Calu3 (cell line): ENCODE measurements around the gene CAMSAP1. TPM values are rescaled to one million over a fixed set of nuclear protein-coding genes. Genes with fewer than 3 reads are reported as not detected.

Source experiments
- BruUV-seq: library from RNA; stranded (reverse); fragments of 400-500 nt; replicated peaks from 2 replicates; lab custom pipeline; 2021; lab: Mats Ljungman, UMichigan
- CTCF ChIA-PET: fragments of 300-600 bp; sonication (Branson Sonifier 250); formaldehyde crosslinking; loops from one replicate; lab custom pipeline; 2022; ENCODE audit warnings: antibody characterized with exemption; lab: Charles Lee
- DNase-seq: peaks from one replicate; pipeline ENCODE4 v3.0.0; 2022
- H3K27ac Mint-ChIP-seq: one replicate; pipeline ENCODE4 v1.8.0; 2022; ENCODE audit warnings: mixed read lengths; ENCODE audit not compliant: unreplicated experiment
- H3K27me3 Mint-ChIP-seq: one replicate; pipeline ENCODE4 v1.8.0; 2022; ENCODE audit warnings: mixed read lengths; ENCODE audit not compliant: unreplicated experiment
- H3K36me3 Mint-ChIP-seq: one replicate; pipeline ENCODE4 v1.8.0; 2022; ENCODE audit warnings: mild to moderate bottlenecking, moderate library complexity, mixed read lengths; ENCODE audit not compliant: insufficient read depth, unreplicated experiment
- H3K4me1 Mint-ChIP-seq: one replicate; pipeline ENCODE4 v1.8.0; 2022; ENCODE audit warnings: mild to moderate bottlenecking, low read depth, mixed read lengths; ENCODE audit not compliant: unreplicated experiment
- H3K4me3 Mint-ChIP-seq: one replicate; pipeline ENCODE4 v1.8.0; 2022; ENCODE audit warnings: mild to moderate bottlenecking, low read depth, moderate library complexity, mixed read lengths; ENCODE audit not compliant: unreplicated experiment
- H3K9me3 Mint-ChIP-seq: one replicate; pipeline ENCODE4 v1.8.0; 2022; ENCODE audit warnings: low read depth, mixed read lengths; ENCODE audit not compliant: unreplicated experiment
- intact Hi-C: fragments of 100-400 bp; cut with micrococcal nuclease; formaldehyde crosslinking; loops from one replicate; pipeline ENCODE4 v1.10.0; 2022; ENCODE audit not compliant: unreplicated experiment
- total RNA-seq: library from RNA; stranded (reverse); gene quantifications from 2 replicates; pipeline ENCODE4 v1.2.3, GENCODE V29; 2022
- TF ChIP-seq, protein P1 (sequence below): fragments of 200-600 bp; IDR thresholded peaks from one replicate; pipeline ENCODE4 v1.8.0; 2022; ENCODE audit warnings: antibody characterized with exemption; ENCODE audit not compliant: unreplicated experiment

CAMSAP1 gene
- total RNA-seq, 1 experiment from 2014 or later: 28.1 TPM

DNA sequence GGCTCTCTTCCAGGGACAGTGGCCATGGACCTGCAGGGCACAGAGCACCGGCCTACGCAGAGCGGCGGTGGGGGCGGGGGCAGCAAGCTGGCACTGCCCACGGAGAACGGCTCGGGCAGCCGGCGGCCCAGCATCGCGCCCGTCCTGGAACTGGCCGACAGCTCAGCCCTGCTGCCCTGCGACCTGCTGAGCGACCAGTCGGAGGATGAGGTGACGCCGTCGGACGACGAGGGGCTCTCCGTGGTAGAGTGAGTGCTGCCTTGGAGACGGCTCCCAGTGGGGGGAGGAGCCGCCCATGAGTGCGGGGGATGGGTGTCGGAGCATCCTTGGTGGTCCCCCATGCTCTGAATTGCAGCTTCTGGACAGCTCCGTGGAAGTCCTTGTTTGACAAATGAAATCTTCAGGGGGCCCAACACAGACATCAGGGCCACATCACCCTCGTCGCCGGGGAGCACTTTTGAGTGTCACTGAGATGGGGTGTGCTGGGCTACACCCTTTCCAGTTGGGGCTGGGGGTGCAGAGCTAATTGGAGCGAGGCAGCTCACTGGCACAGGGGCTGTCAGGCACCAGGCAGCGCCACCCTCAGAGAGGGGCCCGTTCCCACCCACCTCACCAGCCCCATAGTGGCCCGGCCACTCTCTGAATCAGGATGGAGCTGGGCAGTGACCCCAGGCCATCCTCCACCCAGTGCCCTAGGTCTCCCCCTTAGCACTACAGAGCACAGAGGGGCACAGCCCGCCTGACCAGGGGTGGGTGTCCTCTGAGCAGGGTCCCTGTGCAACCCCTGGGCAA, 134.4 kb downstream of the CAMSAP1 start:
- BruUV-seq: no TSS peak
- TF ChIP-seq, protein P1, sequence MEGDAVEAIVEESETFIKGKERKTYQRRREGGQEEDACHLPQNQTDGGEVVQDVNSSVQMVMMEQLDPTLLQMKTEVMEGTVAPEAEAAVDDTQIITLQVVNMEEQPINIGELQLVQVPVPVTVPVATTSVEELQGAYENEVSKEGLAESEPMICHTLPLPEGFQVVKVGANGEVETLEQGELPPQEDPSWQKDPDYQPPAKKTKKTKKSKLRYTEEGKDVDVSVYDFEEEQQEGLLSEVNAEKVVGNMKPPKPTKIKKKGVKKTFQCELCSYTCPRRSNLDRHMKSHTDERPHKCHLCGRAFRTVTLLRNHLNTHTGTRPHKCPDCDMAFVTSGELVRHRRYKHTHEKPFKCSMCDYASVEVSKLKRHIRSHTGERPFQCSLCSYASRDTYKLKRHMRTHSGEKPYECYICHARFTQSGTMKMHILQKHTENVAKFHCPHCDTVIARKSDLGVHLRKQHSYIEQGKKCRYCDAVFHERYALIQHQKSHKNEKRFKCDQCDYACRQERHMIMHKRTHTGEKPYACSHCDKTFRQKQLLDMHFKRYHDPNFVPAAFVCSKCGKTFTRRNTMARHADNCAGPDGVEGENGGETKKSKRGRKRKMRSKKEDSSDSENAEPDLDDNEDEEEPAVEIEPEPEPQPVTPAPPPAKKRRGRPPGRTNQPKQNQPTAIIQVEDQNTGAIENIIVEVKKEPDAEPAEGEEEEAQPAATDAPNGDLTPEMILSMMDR: no peak
- CTCF ChIA-PET: no interaction called here
- H3K9me3 Mint-ChIP-seq: no peaks in the 10 kb centered on the region
- intact Hi-C loops: no loop called here
- no peaks in the 10 kb centered on the region for H3K4me1 Mint-ChIP-seq
- no peak overlapping the region for H3K4me3 Mint-ChIP-seq
- H3K36me3 Mint-ChIP-seq: peaks cover 3% of the 10 kb centered on the region
- no peak overlapping the region for H3K27ac Mint-ChIP-seq
- peaks cover 15% of the 10 kb centered on the region for H3K27me3 Mint-ChIP-seq
- no peak for DNase-seq

GRCh38 chr9:135772056-135772646, 135.2 kb downstream of the CAMSAP1 start:
- TF ChIP-seq, protein P1: no peak
- no TSS peak for BruUV-seq

DNA sequence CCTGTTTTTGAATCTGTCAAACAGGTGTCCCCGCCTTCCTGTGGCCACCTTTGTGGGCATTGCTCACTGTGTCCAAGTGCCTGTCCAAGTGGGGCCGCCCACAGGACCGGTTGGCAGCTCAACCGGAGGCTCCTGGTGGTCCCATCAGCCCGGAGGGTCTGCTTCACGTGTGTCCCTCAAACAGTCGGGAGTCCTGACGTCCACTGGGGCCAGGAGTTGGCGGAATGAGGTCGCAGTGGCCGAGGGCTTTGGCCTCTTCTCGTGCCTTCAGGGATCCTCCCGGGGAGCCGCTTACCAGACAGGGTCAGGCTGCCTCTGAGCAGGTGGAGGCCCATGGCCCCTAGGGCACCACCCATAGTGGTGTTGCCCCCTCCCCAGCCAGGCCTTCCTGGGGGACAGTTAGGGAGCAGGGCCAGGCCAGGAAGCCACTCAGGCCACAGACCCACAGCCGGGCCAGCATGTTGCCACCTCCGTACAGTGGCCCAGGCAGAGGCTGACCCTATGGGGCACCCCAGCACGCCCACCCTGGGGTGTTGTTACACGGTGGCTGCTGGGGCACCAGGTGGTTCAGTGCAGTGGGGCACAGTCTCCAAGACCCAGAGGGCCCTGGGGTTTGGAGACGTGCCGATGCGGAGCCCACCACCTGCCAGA, 135.8 kb downstream of the CAMSAP1 start:
- Mint-ChIP-seq H3K4me1 (no peaks in the 10 kb centered on the region), H3K27me3 (peaks cover 10% of the 10 kb centered on the region), H3K4me3 (no peak overlapping the region), H3K27ac (no peak overlapping the region), H3K9me3 (no peaks in the 10 kb centered on the region), H3K36me3 (peaks cover 3% of the 10 kb centered on the region)
- DNase-seq: no peak
- CTCF ChIA-PET: no interaction called here
- TF ChIP-seq, protein P1: no peak
- intact Hi-C loops: no loop called here
- BruUV-seq: no TSS peak

More at GRCh38 chr9:135772056-135772646, 135.2 kb downstream of the CAMSAP1 start:
- CTCF ChIA-PET: no interaction called here
- H3K36me3 Mint-ChIP-seq: peaks cover 3% of the 10 kb centered on the region
- H3K4me3 Mint-ChIP-seq: no peak overlapping the region
- H3K4me1 Mint-ChIP-seq: no peaks in the 10 kb centered on the region
- intact Hi-C loops: no loop called here
- no peak overlapping the region for H3K27ac Mint-ChIP-seq
- DNase-seq: no peak
- H3K27me3 Mint-ChIP-seq: peaks cover 10% of the 10 kb centered on the region
- H3K9me3 Mint-ChIP-seq: no peaks in the 10 kb centered on the region

GRCh38 chr9:135770771-135771170, 136.6 kb downstream of the CAMSAP1 start:
- DNase-seq: no peak
- no peak overlapping the region for H3K4me3 Mint-ChIP-seq
- no peaks in the 10 kb centered on the region for H3K9me3 Mint-ChIP-seq
- H3K27me3 Mint-ChIP-seq: peaks cover 10% of the 10 kb centered on the region
- CTCF ChIA-PET: no interaction called here
- BruUV-seq: no TSS peak
- H3K4me1 Mint-ChIP-seq: no peaks in the 10 kb centered on the region
- H3K36me3 Mint-ChIP-seq: peaks cover 3% of the 10 kb centered on the region
- no peak overlapping the region for H3K27ac Mint-ChIP-seq
- intact Hi-C loops: no loop called here
- TF ChIP-seq, protein P1: no peak
